Stimulated activated CD8-positive, alpha-beta memory T cell treated with anti-CD3 and anti-CD28 coated beads, Interleukin-7, amount 100 ng/mL, for 24 hours (primary cell): ENCODE data around the gene GRAP.

Experiments used
- DNase-seq: peaks from one replicate; pipeline ENCODE4 v3.0.0-alpha.2; 2020; ENCODE audit warnings: low read depth

The GRAP gene

DNA sequence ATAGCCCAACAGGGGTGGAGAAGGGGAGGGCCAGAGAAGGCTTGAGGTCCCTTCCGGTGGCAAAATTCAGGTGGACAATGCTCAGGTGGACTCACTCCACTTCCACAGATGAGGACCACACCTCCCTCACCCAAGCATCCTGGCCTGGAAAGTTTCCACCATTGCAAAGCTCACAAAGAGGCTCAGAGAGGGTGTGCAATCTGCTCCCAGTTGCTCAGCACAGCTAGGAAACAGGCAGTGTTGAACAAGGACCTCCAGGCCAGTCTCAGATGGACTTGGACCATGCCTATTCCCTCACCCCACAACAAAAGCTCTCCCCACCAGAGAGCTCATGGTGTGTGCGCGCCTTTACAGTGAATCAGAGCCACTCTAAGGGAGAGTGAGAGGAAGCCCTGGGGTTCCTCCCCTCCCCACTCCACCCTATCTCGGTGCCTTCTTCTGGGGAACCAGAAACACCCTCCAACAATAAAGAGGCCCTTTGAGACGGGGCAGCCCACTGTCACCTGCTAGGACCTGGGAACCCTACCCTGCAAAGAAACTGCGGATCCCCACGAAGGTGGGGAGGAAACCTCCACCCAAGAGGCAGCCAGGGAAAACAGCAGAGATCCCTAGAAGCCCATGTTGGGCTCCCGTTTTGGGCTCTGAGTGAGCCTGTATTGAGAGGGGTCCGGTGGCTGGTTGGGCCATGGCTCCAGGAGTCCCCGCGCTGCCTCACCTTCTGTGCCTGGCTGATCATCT lies 43.8 kb downstream of the GRAP start:
- no peak for DNase-seq

DNA sequence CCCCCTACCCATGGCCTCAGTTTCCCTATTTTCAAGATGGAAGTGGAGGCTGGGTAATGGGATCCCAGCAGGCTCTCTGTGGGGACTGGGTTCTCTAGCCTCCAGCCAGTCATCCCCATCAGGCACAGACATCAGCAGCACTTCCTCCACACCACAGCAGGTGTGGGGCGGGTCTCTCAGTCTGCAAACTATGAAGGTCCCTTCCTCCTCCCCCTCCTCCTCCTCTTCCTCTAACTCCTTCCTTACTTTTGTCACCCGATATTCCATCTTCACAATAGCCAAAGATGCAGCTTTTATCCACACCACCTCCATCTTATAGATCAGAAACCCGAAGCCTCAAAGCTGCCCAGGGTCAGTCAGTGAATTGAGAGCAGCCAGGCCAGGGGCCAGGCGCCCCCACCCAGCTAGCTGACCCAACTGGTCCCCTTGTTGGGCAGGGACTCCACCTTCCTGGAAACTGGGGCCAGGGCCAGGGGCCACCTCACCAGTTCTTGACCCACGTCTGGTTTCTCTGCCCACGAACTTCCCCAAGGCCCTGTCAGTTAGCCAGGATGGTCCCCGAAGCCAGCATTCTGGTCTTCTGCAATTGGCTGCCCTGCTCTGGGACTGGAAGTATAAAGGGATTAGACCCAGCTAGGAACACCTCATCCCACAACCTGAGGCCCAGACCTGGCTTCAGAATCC lies 44.7 kb downstream of the GRAP start:
- DNase-seq = no peak

GRCh38 chr17:19000531-19001325 lies 46.0 kb downstream of the GRAP start:
- no peak for DNase-seq

- no peak for DNase-seq
Measured at GRCh38 chr17:18999911-19000310, 46.8 kb downstream of the GRAP start.

DNA sequence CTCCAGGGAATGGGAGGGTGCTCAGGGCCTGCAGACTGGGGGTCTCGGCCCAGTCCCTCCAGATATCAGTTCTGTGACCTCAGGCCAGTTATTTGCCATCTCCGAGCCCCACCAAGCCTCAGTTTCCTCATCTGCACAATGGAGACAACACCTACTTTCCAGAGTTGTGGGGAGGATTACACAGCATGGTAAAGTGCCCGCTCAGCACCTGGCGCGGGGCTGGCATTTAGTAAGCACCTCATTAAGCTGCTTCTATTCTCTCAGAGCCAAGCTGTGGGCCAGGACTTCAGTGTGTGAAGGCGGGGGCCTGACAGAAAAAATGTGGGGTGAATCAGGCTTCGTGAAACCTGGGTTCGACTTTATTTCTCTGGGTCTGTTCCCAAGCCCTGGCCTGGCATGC lies 47.4 kb downstream of the GRAP start:
- DNase-seq = no peak

- no peak for DNase-seq
Measured at GRCh38 chr17:18997650-18998196, 49.0 kb downstream of the GRAP start.

GRCh38 chr17:18996458-18996857 lies 50.3 kb downstream of the GRAP start:
- no peak for DNase-seq

DNA sequence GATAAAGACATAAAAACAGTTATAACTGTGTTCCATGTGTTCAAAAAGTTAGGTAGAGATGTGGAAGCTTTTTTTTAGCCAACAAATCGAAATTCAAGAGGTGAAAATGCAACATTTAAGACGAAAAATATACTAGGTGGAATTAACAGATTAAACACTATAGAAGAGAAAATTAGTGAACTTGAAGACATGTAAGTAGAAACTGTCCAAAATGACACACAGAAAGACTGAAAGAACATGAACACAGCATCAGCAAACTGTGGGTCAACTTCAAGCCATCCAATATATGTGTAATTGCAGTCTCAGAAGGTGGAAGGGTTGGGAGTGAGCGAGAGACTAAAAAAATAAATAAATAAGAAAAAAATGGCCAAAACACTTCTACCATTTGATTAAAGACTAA lies 51.5 kb downstream of the GRAP start:
- DNase-seq = no peak

GRCh38 chr17:18994631-18995030 lies 52.1 kb downstream of the GRAP start:
- no peak for DNase-seq

DNA sequence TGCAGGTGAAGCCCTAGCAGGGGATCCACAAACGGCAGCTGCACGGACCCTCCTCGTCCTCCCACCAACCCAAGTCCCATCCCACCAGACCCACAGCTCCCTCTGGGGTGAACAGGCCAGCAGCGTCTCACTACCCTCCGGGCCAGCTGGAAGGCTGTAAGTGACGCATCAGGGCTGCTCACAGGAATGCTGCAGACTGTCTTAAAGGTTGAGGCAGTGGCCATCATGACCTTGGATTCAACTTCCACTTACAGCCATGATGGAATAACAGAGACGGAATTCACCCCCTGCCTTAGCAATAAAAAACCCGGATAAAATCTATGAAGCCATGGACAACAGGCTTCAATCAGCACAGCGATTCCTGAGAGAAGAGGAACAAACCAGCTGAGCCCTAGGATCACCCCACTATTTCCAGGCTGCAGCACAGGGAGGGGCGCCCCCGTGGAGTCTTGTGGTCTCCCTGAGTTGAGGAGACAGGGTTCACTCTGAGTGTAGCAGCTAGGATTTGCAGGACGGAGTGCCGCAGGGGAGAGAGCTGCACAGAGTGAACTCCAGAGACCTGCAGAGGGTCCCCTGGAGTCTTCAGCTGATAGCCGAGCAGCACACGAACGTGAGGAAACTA lies 52.7 kb downstream of the GRAP start:
- no peak for DNase-seq

- DNase-seq = no peak
Measured at GRCh38 chr17:18992454-18993130, 54.2 kb downstream of the GRAP start.

GRCh38 chr17:18991531-18992315 lies 55.0 kb downstream of the GRAP start:
- DNase-seq = no peak

DNA sequence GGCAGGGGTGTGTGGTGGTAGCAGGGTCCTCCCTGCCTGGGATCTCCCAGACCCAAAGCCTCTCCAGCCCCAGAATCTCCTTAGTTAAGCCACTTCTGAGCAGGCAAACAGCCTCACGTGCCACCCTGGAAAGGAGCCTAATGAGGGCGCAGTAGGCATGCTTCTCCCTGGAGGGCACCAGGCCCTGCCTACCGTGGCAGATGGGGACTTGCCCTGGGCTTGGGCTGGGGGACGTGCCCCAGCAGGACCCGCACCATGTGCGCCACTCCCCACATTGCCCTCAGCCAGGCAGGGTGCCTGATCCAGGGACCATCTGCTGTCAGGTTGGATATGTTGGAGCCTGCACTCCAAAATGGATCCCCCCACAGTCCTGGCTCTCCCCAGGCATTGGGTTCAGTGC lies 56.4 kb downstream of the GRAP start:
- DNase-seq = no peak

- no peak for DNase-seq
Measured at GRCh38 chr17:18988546-18989173, 58.1 kb downstream of the GRAP start.

DNA sequence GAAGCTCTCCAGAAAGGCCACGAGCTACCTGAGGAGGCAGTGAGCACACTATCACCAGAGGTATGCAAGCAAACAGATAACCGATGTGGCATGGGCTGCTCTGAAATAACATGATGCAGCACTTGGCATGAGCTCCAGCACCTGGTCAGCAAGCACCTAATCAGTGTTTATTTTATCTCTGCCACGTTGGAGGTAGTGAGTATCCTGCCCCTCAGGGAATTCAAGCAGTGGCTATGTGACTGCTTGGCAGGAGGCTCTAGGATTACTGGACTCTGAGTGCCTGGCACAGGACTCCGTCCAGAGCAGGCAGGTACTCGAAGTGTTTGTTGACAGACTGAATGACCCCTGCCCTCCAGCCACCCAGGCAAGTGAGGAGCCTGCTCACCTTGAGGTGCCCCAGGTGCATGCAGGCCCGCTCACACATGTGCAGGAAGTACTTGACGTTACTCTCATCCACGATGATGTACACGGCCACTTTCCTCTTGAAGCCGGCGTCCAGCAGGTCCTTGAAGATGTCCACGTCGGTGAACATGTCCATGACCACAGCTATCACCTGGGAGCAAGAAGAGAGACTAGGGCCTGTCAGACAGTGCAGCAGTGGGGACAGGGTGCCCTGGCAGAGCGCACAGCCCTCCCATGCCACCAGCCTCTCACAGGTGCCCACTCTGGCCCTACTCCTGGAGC lies 58.8 kb downstream of the GRAP start:
- DNase-seq = no peak

DNA sequence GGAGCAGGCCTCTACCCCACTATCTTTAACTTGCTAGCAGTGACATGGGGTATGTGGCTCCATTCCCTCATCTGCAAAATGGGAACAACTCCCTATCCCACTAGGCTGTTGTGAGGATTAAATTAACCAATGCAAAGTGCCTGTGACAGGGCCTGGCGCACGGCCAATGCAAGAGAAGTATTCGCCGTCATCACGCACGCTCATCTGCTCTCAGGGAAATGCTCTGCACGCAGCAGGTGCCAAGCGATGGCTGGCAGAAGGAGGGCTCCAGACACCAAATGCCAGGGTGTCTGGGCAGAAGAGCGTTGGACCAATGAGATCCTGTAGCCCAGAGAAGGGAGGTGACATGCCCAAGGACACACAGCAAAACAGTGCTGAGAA lies 59.5 kb downstream of the GRAP start:
- DNase-seq = no peak

DNA sequence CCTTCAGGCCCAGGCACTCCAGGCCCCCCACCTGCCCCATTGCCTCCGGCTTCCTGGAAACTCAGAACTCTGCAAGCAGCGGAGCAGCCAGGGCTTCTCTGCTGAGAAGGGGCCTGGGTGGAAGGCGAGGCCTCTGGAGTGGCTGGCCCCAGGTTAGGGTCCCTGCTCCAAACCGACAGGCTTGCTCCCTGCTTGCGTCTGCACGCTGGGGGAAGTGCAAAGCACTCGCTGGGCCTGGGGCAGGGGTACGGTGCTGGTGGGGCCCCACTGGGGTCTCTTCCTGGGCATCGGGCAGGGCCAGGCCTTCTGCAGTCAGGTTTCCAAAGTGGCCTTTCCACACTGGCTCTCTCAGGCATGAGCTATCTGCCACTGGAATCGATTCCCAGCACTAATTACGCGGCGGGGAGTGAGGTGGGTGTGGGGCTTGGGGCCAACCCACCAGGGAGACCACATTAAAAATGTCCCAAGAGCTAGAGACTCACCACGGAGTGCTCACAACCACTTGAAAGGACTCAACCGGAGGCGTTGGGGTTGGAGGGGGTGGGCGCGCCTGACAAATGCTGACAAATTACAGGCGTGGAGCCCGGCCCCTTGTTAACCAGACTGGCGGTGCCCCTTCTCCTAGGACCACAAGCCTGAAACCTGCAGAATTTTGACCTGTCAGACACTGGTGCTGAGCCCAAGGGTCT lies 60.1 kb downstream of the GRAP start:
- no peak for DNase-seq

DNA sequence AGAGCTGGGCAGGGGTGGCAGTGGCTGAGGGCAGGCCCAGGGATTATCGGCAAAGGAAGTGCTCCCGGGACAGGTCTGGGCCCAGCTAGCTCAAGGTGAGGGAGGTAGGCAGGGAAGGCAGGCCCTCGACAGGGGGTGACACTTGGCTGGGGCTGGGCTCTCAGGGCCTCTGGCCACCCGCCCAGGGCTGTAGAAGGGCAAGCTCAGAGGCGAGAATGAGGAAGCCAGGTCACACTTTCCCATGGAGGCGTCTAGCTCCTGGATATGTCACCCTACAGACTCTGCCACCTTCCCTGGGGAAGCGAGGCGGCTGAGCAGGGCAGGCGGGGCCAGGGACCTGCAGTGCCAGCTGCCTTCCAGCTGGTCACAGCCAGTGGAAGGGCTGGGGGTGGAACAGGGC lies 61.3 kb downstream of the GRAP start:
- DNase-seq = no peak
